K562 (cell line): ENCODE results near the gene HAGHL. TPM values are rescaled to one million over a fixed set of nuclear protein-coding genes. Genes with fewer than 3 reads are reported as not detected.
A peak's percentile ranks its signal among the peaks of the same experiment; 100 is the strongest.

Experiments used
- ATAC-seq: fragments of 200-7000 bp; cut with Tn5 transposase; 3 replicates; pipeline ENCODE4 v1.9.1; 2020; ENCODE audit warnings: moderate library complexity
- BruUV-seq: library from RNA; stranded (reverse); fragments of 400-500 nt; replicated peaks from 2 replicates; lab custom pipeline; 2021; lab: Mats Ljungman, UMichigan
- CTCF ChIA-PET: fragments of 300-600 bp; formaldehyde crosslinking; extraction: SDS; loops from one replicate; lab custom pipeline; 2021; ENCODE audit warnings: low intra/inter-chr PET ratio; lab: Yijun Ruan, JAX
- POLR2A ChIA-PET: fragments of 300-600, 350-650 bp; sonication (Branson Sonifier 250); formaldehyde crosslinking; extraction: SDS; loops from one replicate; lab custom pipeline; 2021; ENCODE audit warnings: antibody characterized with exemption, inconsistent platforms; lab: Yijun Ruan, JAX
- DNase-seq, 4 experiments: peaks; one replicate each; pipeline versions ENCODE4 v3.0.0 to v3.0.0-alpha.2; 2011 to 2018; ENCODE audit warnings: low spot score in 3 of 4, mixed read lengths in 3 of 4; ENCODE audit errors: extremely low read depth in 1 of 4
- FAIRE-seq: peaks from 2 replicates; lab custom pipeline; 2011; peaks lifted over from hg19 to GRCh38; lab: Jason Lieb, UNC
- H2AFZ ChIP-seq: 2 replicates; pipeline ENCODE4 v1.6.0; 2011; ENCODE audit warnings: low read depth, low read length, control low read depth, inconsistent platforms
- H3K27ac ChIP-seq: fragments of 200-600 bp; 3 replicates; pipeline ENCODE4 v1.8.0; 2011; ENCODE audit warnings: low read depth, mild to moderate bottlenecking, control low read depth, inconsistent platforms, low read length, moderate library complexity, mixed read lengths; ENCODE audit errors: extremely low read depth
- H3K27me3 ChIP-seq, 2 experiments: fragments of 300-600 bp in 1 of 2; 2 replicates in 1 of 2; 3 replicates in 1 of 2; pipeline versions ENCODE4 v1.6.0 to v1.8.0; 2011; ENCODE audit warnings: inconsistent platforms in 2 of 2, low read length in 2 of 2, mild to moderate bottlenecking in 1 of 2, mixed read lengths in 1 of 2, moderate library complexity in 1 of 2; ENCODE audit not compliant: control insufficient read depth in 2 of 2, insufficient read depth in 2 of 2
- H3K36me3 ChIP-seq: fragments of 300-600 bp; 3 replicates; pipeline ENCODE4 v1.8.0; 2011; ENCODE audit warnings: mild to moderate bottlenecking, low read length, inconsistent platforms; ENCODE audit not compliant: control insufficient read depth, insufficient read depth
- H3K4me1 ChIP-seq, 2 experiments: fragments of 200-600 bp in 1 of 2; replicated peaks in 1 of 2; 2 replicates in 1 of 2; 3 replicates in 1 of 2; pipeline versions ENCODE4 v1.5.1 to v1.8.0; 2011; ENCODE audit warnings: inconsistent platforms in 2 of 2, low read length in 2 of 2, mild to moderate bottlenecking in 1 of 2, mixed read lengths in 1 of 2, moderate library complexity in 1 of 2; ENCODE audit not compliant: control insufficient read depth in 2 of 2, insufficient read depth in 2 of 2
- H3K4me2 ChIP-seq: 2 replicates; pipeline ENCODE4 v1.6.1; 2011; ENCODE audit warnings: low read length, control low read depth, inconsistent platforms, mixed read lengths; ENCODE audit not compliant: insufficient read depth
- H3K4me3 ChIP-seq: fragments of 200-600 bp; sonication (generic), shearing (Covaris generic); 2 replicates; pipeline ENCODE4 v1.5.1; 2016; ENCODE audit warnings: control low read depth, inconsistent platforms
- H3K79me2 ChIP-seq: fragments of 200-600 bp; 3 replicates; pipeline ENCODE4 v1.8.0; 2011; ENCODE audit warnings: low read length, inconsistent platforms; ENCODE audit not compliant: control insufficient read depth, insufficient read depth
- H3K9ac ChIP-seq, 2 experiments: 2 replicates each; pipeline versions ENCODE4 v1.6.0 to v1.6.1; 2011; ENCODE audit warnings: low read depth in 2 of 2, low read length in 2 of 2, control low read depth in 1 of 2, inconsistent platforms in 1 of 2, mild to moderate bottlenecking in 1 of 2, mixed read lengths in 1 of 2; ENCODE audit not compliant: insufficient read depth in 1 of 2
- H3K9me1 ChIP-seq: one replicate; pipeline ENCODE4 v1.6.0; 2011; ENCODE audit warnings: inconsistent platforms, mild to moderate bottlenecking, low read length, moderate library complexity; ENCODE audit not compliant: control insufficient read depth, insufficient read depth
- H3K9me3 ChIP-seq: replicated peaks from 2 replicates; pipeline ENCODE4 v1.5.1; 2011; ENCODE audit warnings: low read depth, low read length, inconsistent platforms; ENCODE audit not compliant: control insufficient read depth, insufficient read depth
- H4K20me1 ChIP-seq: replicated peaks from 2 replicates; pipeline ENCODE4 v1.6.1; 2011; ENCODE audit warnings: low read length, inconsistent platforms, mixed read lengths; ENCODE audit not compliant: control insufficient read depth, insufficient read depth
- BMI1 ChIP-seq: fragments of 150-350 bp; IDR thresholded peaks from 2 replicates; pipeline ENCODE4 v1.6.1; 2014; ENCODE audit warnings: low read length
- GTF2E2 ChIP-seq: fragments of 200-800 bp; sonication (Bioruptor generic); IDR thresholded peaks from 2 replicates; pipeline ENCODE4 v1.6.1; 2016; ENCODE audit warnings: missing genetic modification characterization, missing compliant biosample characterization
- ZNF263 ChIP-seq: sonication (generic); formaldehyde crosslinking; IDR thresholded peaks from 2 replicates; pipeline ENCODE4 v1.8.0; 2022; ENCODE audit warnings: mild to moderate bottlenecking, missing genetic modification reagents, borderline replicate concordance
- WGBS: fragments of 100-300 bp; shearing (Covaris generic); methylation state at CpG from one replicate; pipeline ENCODE4 v1.1.6; 2016; ENCODE audit warnings: low coverage, mixed read lengths; ENCODE audit not compliant: insufficient coverage; ENCODE audit errors: missing lambda C conversion rate; 5-methylcytosine and 5-hydroxymethylcytosine counted together
- in situ Hi-C: fragments of 300-500 bp; cut with MboI; formaldehyde crosslinking; loops from 4 replicates; pipeline ENCODE4 v1.15.0; 2018; ENCODE audit warnings: inconsistent platforms, mixed read lengths
- intact Hi-C: fragments of 100-400 bp; cut with micrococcal nuclease; formaldehyde crosslinking; loops from 2 replicates; pipeline ENCODE4 v1.14.2; 2022
- polyA plus RNA-seq, 8 experiments: library from polyadenylated mRNA; depleted of rRNA in 4 of 8; stranded (reverse) in 5 of 8; unstranded in 3 of 8; fragments of >200 nt; fragmentation: Nextera tagmentation in 2 of 8; fragmentation: Illumina TruSeq in 1 of 8; extraction: Ambion mirVana in 2 of 8; extraction: Trizol in 1 of 8; gene quantifications; 2 replicates each; pipeline versions ENCODE4 v1.2.1 to v1.2.3, GENCODE V29; 2011 to 2014; ENCODE audit warnings: inconsistent platforms in 1 of 8, missing spikeins in 1 of 8
- total RNA-seq, 7 experiments: library from RNA; depleted of rRNA in 6 of 7; stranded (reverse); fragments of >200 nt in 6 of 7; fragmentation: Illumina TruSeq in 2 of 7; extraction: Trizol in 2 of 7; gene quantifications; 2 replicates each; pipeline versions ENCODE4 v1.2.1 to v1.2.3, GENCODE V29; 2011 to 2021; ENCODE audit warnings: low replicate concordance in 1 of 7
- TF ChIP-seq, protein P1 (sequence below): fragments of 450-650 bp; formaldehyde crosslinking; IDR thresholded peaks from 2 replicates; pipeline ENCODE4 v1.4.0; 2020; ENCODE audit warnings: mild to moderate bottlenecking, mixed read lengths

HAGHL gene
- total and polyA plus RNA-seq, 9 of the 15 experiments (the other 6 are each of a cell fraction or from before 2014, with no cell fraction given), result 0.31 to 83.4 (median 20.7) TPM

DNA sequence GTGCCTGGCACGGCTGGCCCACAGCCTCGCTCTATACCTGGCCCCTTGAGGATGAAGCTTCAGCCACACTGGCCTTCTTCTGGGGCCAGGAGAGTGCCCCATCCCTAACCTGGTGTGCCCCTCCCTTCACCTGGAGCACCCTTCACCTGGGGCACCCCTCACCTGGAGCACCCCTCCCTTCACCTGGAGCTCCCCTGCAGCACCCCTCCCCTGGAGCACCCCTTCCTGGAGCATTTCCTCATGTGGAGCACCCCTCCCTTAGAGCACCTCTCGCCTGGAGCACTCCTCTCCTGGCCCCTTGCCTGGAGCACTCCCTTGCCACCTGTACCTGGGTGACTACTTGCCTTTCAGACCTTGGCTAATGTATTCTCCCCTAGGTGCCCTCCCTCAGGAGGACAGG lies 18.9 kb upstream of the HAGHL start:
- DNase-seq (no peak), ATAC-seq (no peak), FAIRE-seq (no peak)
- TF ChIP-seq ZNF263 (peak; percentile 93), BMI1 (no peak), GTF2E2 (tag) (no peak)
- TF ChIP-seq, protein P1, sequence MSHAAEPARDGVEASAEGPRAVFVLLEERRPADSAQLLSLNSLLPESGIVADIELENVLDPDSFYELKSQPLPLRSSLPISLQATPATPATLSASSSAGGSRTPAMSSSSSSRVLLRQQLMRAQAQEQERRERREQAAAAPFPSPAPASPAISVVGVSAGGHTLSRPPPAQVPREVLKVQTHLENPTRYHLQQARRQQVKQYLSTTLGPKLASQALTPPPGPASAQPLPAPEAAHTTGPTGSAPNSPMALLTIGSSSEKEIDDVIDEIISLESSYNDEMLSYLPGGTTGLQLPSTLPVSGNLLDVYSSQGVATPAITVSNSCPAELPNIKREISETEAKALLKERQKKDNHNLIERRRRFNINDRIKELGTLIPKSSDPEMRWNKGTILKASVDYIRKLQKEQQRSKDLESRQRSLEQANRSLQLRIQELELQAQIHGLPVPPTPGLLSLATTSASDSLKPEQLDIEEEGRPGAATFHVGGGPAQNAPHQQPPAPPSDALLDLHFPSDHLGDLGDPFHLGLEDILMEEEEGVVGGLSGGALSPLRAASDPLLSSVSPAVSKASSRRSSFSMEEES (CRISPR knock-in tag), result no peak
- Histone ChIP-seq H3K9ac (no peak overlapping the region), H3K79me2 (no peaks in the 10 kb centered on the region), H3K9me3 (no peaks in the 10 kb centered on the region), H3K9me1 (no peaks in the 10 kb centered on the region), H3K27me3 (peaks cover 0 to 27% of the 10 kb centered on the region in 2 experiments; a peak in 3 of 5 replicates), H3K4me2 (no peak overlapping the region), H3K27ac (no peak overlapping the region), H3K4me1 (peaks cover 0 to 65% of the 10 kb centered on the region in 2 experiments; a peak in 3 of 5 replicates), H2AFZ (no peak overlapping the region), H3K36me3 (no peaks in the 10 kb centered on the region), H4K20me1 (peaks cover 26% of the 10 kb centered on the region; the same call in 1 of the 2 replicates), H3K4me3 (no peak overlapping the region)
- WGBS, result 0% methylated on average over 3 of the region's 3 CpGs
- ChIA-PET CTCF (interaction anchor here (0.6 kb wide), 1 partner anchor 81 kb away, joined by 5 read pairs; no protein-coding TSS in a partner anchor), POLR2A (interaction anchor here (0.7 to 1.0 kb wide), 3 partner anchors 28 to 171 kb away, joined by 3 read pairs; no protein-coding TSS in a partner anchor)
- no TSS peak for BruUV-seq
- intact Hi-C loops, result no loop called here
- in situ Hi-C loops, result no loop called here
